ENCODE data around the gene GULP1.

The GULP1 gene

DNA sequence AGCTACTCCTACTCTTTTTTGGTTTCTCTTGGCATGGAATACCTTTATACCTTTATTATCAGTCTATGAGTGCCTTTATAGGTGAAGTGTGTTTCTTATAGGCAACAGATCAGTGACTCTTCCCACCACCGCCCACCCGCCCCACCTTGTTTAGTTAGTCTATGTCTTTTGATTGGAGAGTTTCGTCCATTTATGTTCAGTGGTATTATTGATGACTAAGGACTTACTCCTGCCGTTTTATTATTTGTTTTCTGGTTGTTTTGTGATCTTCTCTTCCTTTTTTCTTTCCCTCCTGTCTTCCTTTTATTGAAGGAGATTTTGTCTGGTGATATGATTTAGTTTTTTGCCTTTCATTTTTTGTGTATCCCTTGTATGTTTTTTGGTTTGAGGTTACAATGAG is 179.5 kb downstream of the GULP1 start:
- DNase-seq (ENCODE audit: low read depth in 2 of 2), result no peak

DNA sequence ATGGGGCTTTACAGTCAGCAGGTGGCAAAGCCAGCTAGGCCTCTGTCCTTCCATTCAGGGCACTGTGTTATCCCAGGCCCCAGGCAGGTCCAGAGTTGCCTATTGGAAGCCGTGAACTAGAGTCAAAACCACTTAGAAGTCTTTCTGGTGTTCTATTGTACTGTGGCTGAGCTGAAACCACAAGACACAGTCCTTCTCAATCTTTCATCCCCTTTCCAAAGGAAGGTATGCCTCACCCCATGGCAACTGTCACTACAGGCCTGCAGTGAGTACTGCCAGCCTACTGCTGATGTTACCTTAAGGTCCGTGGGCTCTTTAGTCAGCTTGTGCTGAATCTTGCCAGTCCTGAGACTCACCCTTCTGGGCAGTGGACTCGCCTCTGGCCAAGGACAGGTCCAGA is 181.6 kb downstream of the GULP1 start:
- DNase-seq (ENCODE audit: low read depth in 2 of 2), result no peak

DNA sequence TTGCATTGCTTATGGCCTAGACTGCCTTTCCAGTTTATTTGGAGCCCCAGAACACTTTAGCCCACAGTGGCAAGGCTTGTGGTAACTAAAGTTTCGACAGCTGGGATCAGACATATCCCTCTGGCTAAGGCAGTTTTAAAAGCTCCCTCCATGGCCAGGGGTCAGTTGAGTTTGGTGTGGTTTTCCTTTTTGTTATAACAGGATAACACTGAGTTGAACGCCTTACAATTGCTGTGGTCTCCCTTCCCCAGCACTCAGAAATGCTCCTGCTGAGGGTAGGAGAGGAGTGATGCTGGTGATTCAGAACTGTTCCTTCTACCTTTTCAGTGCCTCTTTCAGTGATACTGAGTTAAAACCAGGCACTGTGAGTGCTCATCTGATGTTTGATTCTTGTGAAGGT is 182.6 kb downstream of the GULP1 start:
- no peak for DNase-seq (ENCODE audit: low read depth in 2 of 2)

DNA sequence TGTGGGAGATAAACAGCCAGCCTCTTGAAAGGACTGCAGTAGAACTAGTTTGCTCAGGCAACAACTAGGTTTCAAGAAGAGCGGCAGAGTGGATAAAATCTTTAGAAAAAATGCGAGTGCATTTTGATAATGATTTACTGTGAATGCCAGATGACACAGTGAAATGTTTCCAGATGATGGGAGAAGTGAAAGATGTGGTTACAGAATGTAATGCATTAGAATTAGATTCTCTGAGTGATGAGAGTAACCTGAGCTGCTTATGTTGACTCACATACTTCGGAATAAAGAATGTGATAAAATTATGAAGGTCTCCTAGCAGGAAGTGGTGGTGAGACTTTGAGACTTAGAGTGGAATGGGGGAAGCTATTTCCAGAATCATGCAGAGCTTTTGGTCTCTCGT is 184.3 kb downstream of the GULP1 start:
- no peak for DNase-seq (ENCODE audit: low read depth in 2 of 2)

DNA sequence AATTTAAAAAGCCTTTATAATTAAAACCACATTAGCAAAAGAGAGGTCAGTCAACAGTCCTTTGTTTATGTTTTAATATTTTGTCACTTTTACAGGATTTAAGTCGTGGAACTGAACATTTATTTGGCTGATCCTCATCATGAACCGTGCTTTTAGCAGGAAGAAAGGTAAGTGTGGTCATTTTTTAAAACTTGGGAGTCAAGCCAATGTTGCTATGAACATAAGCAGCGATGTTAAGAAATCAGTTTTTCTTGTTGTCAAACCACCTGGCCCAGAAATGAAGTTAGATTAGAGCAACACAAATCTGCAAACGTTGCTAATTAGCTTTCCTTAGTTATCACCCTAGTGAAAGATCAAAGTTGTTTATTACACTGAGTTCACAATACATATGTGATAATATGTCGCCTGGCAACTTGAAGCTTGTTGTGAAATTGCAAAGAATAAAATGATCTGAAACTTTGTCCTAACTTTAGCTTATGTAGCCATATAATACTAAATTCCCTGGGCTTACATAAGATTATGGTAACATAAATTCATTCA is 186.0 kb downstream of the GULP1 start:
- no peak for DNase-seq (ENCODE audit: low read depth in 2 of 2)

DNA sequence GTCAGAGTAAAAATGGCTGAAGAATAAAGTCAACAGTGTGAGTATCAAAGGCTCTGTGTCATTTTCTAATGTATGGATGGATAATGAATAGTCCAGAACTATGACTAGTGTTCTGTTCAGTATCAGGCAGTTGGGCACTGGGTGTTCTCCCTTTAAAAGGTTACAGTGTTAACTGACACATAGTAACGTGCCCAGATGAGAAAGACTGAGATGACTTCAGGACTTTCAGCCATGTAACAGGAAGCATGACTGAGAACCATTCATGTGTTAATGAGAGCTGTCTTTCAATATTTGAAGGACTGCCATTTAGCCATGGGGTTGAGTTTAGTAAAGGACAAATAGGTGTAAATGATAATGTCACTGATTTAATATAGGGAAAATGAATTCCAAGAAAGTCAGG is 187.1 kb downstream of the GULP1 start:
- no peak for DNase-seq (ENCODE audit: low read depth in 2 of 2)

DNA sequence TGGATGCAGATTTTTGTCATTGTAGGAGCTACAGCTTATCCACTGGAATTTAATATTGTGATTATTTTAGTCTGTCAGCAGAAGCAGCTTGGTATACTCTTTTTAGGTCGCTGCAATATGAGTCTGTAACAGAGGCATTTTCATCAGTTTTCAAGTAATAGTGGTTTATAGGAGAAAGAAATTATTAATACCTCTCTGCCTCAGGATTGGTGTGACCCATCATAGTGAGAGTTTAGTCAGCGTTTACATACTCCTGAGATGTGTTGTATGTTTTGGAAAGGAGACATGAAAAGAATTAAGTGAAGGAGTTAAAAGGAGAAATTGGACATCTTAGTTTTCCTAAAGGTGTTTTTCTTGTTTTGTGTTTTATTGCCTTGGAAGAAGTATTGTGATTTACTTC is 189.8 kb downstream of the GULP1 start:
- no peak for DNase-seq (ENCODE audit: low read depth in 2 of 2)

DNA sequence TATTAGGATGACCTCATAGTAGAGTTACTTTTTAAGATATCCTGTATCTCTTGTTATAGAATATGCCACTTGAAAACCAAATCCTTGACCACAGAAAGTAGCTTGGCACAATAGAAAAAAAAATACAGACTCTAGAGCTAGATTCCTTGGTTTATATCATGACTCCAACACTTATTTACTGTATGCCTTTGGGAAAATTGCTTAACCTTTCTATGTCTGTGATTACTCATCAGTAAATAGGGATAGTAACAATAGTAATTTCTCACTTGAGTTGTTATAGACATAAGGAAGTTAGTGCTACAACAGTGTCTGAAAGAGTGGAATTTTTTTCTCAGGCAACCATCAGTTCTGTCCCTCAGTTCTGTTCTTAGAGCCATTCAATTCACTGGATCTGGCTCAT is 193.8 kb downstream of the GULP1 start:
- DNase-seq (ENCODE audit: low read depth in 2 of 2), result no peak

DNA sequence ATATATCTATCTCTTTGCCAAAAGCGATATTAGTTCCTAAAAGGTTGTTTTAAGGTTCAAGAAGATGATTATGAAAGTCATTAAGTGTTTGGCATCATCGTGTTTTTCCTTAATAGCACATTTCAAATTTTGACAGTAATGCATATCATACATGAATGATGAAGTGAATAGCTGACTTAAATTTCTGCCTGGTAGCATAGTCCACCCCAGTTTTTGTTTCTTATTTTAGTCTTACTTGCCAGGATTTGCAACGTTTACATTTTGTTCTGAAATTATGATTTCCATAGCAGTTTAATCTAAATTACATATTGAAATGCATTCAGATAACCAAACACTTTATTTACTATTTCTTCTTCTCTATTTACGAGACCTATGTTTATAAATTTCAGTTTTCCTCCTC is 201.1 kb downstream of the GULP1 start:
- DNase-seq (ENCODE audit: low read depth in 2 of 2), result no peak

DNA sequence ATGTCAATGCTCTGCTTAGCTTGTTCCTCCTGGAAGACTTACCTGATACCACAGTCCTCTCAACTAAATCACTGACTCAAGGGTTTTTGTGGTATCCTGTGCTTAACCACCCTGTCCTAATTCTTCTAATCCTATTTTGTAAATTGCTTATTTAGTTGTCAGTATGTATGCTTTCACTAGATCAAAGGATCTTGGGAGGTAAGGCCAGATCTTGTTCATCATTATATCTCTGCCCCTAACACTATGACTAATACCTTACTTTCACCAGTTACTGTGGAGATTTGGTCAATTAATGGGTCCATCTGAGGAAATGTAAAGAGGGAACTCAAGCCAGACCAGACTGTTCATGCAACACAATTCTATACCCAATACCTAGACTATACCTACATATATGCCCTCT is 203.2 kb downstream of the GULP1 start:
- no peak for DNase-seq (ENCODE audit: low read depth in 2 of 2)

DNA sequence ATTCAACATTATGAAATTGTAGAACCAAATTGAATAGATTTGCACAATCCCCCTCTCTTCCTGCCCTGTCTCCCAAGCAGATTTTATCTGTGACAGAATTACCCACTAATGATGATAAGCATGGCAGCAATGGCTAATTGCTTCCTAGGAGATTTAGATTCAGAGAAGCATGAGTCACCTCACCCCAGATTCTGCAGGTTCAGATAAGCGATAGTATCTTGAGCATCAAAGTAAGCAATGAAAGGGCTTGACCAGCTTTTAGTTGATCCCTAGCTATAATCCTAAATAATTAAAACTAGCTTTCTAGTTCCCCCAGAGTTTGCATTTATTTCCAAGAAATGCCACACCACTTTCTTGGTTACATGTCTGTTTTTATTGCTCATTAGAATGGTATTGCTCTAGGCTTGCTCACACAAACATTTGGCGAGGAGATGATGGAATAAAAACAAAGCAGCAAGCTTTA is 204.3 kb downstream of the GULP1 start:
- no peak for DNase-seq (ENCODE audit: low read depth in 2 of 2)

DNA sequence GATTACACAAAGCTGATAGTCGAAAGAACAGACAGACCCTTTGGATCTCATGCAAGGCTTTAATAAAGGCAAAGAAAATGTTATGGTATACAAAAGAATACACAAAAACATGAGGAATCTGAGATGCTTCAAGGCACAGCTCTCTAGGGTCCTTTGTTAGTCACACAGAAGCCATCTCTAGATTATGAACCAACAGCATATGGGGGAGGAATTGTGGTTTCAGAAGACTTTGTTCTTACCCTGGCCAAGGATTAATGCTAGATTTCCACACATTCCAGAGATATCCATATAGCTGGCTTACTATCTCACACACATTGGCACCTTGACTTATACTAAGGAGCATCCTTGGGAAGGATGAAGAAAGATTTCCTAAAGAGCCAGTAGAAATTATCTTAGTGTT is 206.1 kb downstream of the GULP1 start:
- DNase-seq (ENCODE audit: low read depth in 2 of 2), result no peak

DNA sequence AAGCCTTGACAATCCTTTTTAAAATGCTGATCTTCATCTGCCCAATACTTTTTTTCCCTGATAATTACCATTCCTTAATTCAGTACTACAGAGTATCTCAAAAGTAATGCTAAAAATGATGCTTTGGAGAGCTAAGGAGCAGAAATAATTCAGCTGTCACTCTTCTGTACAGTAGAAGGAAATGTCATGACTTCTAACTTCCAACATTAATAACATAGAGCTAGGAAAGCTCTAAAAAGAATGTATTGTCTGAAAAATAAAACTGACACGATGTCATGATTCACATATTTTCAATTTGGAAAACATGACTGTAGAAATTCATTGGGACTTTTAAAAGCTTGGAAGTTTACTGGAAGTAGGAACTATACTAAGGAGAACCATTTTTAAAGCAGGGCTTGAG is 212.3 kb downstream of the GULP1 start:
- DNase-seq (ENCODE audit: low read depth in 2 of 2), result no peak

DNA sequence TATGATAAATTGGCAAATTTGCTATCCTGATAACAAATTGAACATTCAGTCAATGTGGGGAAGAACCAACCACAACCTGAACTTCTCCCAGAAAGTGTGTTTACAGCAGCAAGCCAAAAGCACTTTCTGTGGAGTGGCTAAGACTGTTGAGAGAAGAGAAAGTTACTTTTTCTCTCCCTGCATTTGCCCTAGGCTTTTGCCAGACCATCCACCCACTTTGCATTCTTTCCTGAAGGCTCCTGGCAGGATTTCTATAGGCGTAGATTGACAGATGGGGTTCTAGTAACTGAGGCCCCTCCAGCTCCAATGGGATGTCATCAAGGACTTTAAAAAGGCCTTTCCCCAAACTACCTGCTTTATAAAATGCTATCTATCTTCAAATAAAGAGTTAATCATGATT is 215.2 kb downstream of the GULP1 start:
- no peak for DNase-seq (ENCODE audit: low read depth in 2 of 2)

DNA sequence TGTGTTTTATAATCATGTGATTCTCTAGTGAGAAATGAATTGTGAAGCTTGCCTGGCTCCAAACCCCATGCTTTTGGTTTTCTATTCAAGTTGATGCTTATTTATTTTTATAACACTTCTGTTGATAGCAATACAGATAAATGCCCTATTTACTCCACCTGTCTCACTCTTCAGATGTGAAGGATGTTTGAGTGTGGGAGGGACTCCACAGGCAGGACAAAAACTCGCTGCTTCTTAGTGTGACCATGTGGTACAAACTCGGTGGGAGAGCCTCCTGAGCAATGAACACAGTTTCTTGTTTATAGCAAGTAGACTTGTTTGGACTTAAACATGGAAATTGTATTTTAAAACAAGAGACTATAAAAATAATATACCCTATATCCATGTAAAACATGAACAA is 219.7 kb downstream of the GULP1 start:
- no peak for DNase-seq (ENCODE audit: low read depth in 2 of 2)

DNA sequence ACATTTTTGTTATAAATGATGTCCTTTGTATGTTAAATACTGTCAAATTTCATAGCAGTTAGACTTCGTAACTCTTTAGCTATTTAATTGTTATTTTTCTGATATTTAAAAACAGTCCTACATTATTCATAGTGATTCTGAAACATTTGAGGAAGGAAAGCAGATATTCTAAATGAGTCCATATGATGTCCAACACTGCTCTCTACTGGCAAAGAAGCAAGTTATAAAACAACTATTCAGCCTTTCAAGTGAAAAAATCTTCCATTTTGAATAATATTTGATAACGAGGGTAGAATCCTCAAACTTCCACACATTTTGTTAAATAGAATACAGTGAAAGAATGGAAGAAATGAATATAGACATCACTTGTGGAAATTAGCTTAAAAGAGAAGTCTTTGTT is 220.8 kb downstream of the GULP1 start:
- DNase-seq (ENCODE audit: low read depth in 2 of 2), result no peak

DNA sequence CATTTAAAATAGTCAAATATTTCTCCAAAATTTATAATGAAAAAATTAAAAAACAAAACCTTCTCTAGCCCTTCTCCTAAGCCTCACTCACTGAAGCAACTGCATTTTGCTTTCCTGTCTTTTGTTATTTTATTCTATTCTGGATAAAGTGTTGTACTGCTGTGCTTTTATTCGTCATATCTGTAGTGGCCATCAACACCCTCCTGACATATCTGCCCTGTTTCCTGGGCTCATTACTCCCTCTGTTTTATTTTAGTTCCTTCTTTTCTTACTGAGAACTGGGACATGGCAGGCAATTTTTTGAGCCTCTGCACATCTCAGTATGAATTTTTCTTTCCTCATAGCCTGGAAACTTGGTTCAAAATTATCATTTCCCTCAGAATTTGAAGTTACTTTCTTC is 224.2 kb downstream of the GULP1 start:
- DNase-seq (ENCODE audit: low read depth in 2 of 2), result no peak

DNA sequence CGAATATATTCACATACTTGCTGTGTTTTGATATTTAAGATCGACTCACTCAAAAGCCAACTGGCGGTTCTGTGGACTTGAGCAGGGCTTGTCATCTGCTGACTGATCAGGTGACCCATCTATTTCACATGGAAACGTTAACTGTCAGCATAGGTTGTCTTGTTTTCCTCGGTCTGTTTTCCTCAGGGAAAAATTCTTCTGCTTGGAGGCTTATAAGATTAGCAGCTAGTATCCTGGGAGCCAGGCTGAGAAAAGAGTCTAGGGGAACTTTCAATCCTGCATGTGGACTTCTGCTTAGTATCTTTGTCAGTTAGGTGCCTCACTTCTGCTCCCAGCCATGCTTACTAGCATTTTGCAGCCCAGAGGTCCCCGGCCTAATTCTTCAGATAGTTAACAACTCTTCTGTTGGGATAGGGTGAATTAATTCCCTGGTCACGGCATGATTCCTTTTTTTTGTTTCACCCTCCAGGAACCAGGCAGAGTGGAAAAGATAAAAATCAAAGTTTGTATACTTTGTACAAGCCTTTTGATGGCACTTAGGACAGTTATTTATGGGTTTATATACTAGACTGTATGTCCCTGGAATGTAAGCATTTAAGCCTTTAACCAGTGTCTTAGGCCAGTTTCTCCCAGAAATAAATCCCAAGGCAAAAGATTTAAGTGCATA is 226.0 kb downstream of the GULP1 start:
- DNase-seq (ENCODE audit: low read depth in 2 of 2), result no peak

DNA sequence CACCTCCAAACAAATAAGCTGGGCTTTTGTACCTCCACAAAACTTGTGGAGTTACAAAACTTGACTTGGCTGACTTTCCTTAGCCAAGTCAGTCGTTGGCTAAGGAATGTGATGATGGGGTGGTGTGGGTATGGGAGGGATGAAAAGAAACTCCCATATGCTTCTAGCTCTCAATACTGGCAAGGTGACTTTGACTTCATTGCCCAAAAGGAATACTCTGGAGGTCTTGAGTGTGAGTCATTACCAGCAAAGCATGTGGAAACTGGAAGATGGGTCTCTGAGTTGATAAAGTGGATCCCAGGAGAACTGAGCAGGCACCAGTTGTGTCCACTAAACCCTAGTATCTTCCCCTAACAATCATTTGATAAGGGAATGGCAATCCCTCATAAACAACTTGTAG is 226.7 kb downstream of the GULP1 start:
- DNase-seq (ENCODE audit: low read depth in 2 of 2), result no peak

DNA sequence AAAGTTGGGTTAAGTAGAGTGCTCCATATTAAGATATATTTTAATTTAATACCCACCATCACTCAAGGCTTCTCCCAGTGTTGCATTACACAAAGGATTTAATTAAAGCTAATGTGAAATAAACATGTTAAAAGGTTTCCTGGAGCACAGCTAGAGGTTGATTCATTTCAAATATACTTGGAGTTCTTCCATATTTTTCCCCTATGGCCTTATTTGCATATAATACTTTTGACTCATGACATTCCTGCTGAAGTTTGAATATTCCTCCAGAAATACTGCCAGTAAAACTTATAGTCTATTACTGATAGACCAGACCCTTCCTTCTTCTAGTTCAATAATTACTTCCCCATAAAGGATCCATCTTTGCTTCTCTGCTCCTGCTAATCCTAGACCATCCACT is 227.5 kb downstream of the GULP1 start:
- no peak for DNase-seq (ENCODE audit: low read depth in 2 of 2)

DNA sequence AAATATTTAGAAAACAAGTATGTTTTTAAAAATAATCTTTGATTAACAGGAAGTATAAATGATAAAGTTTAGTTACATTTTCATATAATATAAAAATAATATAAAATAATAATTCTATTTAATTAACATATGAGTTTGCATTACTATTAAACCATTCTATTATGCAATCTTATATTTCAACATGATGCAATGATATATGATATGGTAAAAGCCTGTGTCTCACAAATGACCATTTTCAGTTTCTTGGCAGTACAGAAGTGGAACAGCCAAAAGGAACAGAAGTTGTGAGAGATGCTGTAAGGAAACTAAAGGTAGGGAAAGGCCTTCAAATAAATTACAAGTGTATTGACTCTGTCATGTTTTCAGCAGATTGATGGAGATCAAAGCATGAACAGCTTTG is 230.8 kb downstream of the GULP1 start:
- no peak for DNase-seq (ENCODE audit: low read depth in 2 of 2)

DNA sequence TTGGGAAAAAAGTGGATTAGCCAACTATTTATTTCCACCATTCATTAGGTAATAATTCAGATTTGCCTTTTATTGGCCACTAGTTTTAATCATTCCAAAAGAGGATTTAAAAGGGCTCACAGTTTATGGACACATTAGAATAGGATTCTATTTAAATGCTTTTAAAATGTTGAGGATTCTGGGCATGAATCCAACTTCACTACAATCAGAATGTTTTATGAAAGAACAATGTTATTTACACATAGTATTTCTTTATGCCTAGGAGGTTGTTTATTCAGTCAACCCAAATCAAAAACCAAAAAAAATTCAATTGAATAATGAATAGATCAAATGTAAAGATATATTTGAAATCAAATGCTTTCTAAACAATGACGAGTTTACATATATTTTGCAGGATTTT is 232.2 kb downstream of the GULP1 start:
- DNase-seq (ENCODE audit: low read depth in 2 of 2), result no peak

DNA sequence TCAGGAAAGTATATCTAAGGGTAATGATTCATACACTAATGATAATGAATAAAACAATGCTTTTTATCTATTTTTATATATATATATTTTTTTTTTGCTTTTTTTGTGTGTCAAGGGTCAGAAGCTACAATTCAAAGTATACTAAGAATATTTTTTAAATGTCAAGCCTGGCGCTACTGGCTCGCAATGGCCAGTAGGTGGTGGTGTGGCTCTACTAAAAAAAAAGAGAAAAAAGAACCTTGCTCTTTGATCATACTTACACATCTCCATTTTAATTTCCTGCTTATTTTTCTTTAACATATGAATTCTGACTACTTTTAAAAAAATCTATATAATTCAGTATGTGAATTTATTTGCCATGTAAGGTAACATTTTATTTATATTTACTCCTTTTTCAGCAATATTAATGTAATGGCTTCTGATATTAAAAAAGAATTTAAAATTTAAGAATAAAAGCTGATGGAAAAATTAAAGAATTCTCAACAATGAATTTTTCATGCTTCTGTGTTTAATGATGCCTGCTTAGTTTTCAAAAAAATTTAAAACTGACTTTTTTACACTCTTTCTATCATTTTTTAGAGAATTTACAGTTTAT is 232.9 kb downstream of the GULP1 start:
- DNase-seq (ENCODE audit: low read depth in 2 of 2), result no peak

DNA sequence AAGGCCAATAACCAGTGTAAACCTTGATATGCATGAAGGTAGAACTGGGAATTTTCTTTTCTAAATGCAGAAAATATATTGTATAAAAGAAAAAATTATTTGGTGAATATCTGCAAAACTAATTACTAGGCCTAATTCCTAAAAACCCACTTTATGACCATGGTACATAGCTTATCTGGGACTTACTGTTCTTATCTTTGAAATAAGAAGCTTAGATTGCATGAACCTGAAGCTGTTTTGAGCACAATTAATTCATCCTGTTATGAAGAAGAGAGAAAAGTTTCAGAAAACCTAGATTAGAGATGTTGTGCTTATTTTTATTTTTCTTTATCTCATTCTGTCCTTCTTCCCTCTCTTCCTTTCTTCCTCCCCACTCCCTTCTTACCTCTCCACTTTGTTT is 235.0 kb downstream of the GULP1 start:
- DNase-seq (ENCODE audit: low read depth in 2 of 2), result no peak
